PFSK-1 (cell line): ENCODE data around the gene FOXP4.

Source experiments
- FOXP2 ChIP-seq: optimal IDR thresholded peaks from 2 replicates; pipeline ENCODE3; 2011; ENCODE audit warnings: borderline replicate concordance, control low read depth, inconsistent platforms; ENCODE audit not compliant: insufficient read depth; ENCODE audit errors: extremely low read length, extremely low read depth
- POLR2AphosphoS5 ChIP-seq: IDR thresholded peaks from 2 replicates; pipeline ENCODE4 v1.6.1; 2012; ENCODE audit warnings: low read depth, mild to moderate bottlenecking, control low read depth, low read length, moderate library complexity
- REST ChIP-seq, 2 experiments: IDR thresholded peaks; 2 replicates each; pipeline versions ENCODE4 v1.6.1 to v1.8.0; 2011 to 2012; ENCODE audit warnings: low read depth in 2 of 2, low read length in 2 of 2, control low read depth in 1 of 2, inconsistent platforms in 1 of 2, mild to moderate bottlenecking in 1 of 2, moderate library complexity in 1 of 2; ENCODE audit not compliant: insufficient read depth in 1 of 2
- SIN3A ChIP-seq: IDR thresholded peaks from 2 replicates; pipeline ENCODE4 v1.6.1; 2012; ENCODE audit warnings: mild to moderate bottlenecking, low read length, moderate library complexity, borderline replicate concordance; ENCODE audit not compliant: insufficient read depth
- TAF1 ChIP-seq: IDR thresholded peaks from 2 replicates; pipeline ENCODE4 v1.6.1; 2012; ENCODE audit warnings: low read length, control low read depth, borderline replicate concordance; ENCODE audit not compliant: insufficient read depth

The FOXP4 gene

GRCh38 chr6:41578217-41579087 lies 32.3 kb downstream of the FOXP4 start:
- TF ChIP-seq REST (IDR thresholded peaks at IDR 0.05; ENCODE audit: insufficient read depth in 1 of 2, low read depth in 2 of 2, low read length in 2 of 2) (no peak), POLR2AphosphoS5 (no peak), SIN3A (no peak), FOXP2 (no peak), TAF1 (no peak)

GRCh38 chr6:41579088-41579610 lies 33.0 kb downstream of the FOXP4 start:
- no peak for TF ChIP-seq SIN3A
- no peak for TF ChIP-seq FOXP2
- TF ChIP-seq TAF1, result no peak
- TF ChIP-seq POLR2AphosphoS5, result no peak
- TF ChIP-seq REST (IDR thresholded peaks at IDR 0.05; ENCODE audit: insufficient read depth in 1 of 2, low read depth in 2 of 2, low read length in 2 of 2), result no peak

GRCh38 chr6:41580690-41581089 lies 34.5 kb downstream of the FOXP4 start:
- TF ChIP-seq REST (IDR thresholded peaks at IDR 0.05; ENCODE audit: insufficient read depth in 1 of 2, low read depth in 2 of 2, low read length in 2 of 2) (no peak), FOXP2 (no peak), SIN3A (no peak)

- no peak for TF ChIP-seq REST (IDR thresholded peaks at IDR 0.05; ENCODE audit: insufficient read depth in 1 of 2, low read depth in 2 of 2, low read length in 2 of 2)
- TF ChIP-seq TAF1, result no peak
- no peak for TF ChIP-seq SIN3A
- TF ChIP-seq POLR2AphosphoS5, result no peak
- TF ChIP-seq FOXP2, result no peak
Measured at GRCh38 chr6:41581381-41581991, 35.3 kb downstream of the FOXP4 start.
